Activated T-cell treated with anti-CD3 and anti-CD28 coated beads for 24 hours (primary cell): ENCODE results near the gene ITGB3.
"Not testable (repeated sequence)": the region's sequence is repeated elsewhere in the genome, so short reads cannot be mapped to it uniquely, and the experiment has no call there.

Experiments
- DNase-seq: peaks from one replicate; pipeline ENCODE4 v3.0.0-alpha.2; 2020; ENCODE audit warnings: low read depth

The ITGB3 gene

GRCh38 chr17:47244697-47245096 is 8.9 kb upstream of the ITGB3 start:
- no peak for DNase-seq

GRCh38 chr17:47246120-47246519 is 7.5 kb upstream of the ITGB3 start:
- DNase-seq, result no peak

GRCh38 chr17:47250855-47251254 is 2.8 kb upstream of the ITGB3 start:
- DNase-seq, result no peak

- no peak for DNase-seq
Observed at GRCh38 chr17:47251421-47251940, 2.1 kb upstream of the ITGB3 start.

GRCh38 chr17:47252209-47252608 is 1.4 kb upstream of the ITGB3 start:
- no peak for DNase-seq

- no peak for DNase-seq
Observed at GRCh38 chr17:47252766-47253512, 688 bp upstream of the ITGB3 start.

GRCh38 chr17:47254403-47254943 is 846 bp downstream of the ITGB3 start:
- DNase-seq, result no peak

- no peak for DNase-seq
Observed at GRCh38 chr17:47257651-47258339, 4.2 kb downstream of the ITGB3 start.

- DNase-seq, result no peak
Observed at GRCh38 chr17:47262586-47262985, 9.0 kb downstream of the ITGB3 start.

GRCh38 chr17:47264166-47264565 is 10.5 kb downstream of the ITGB3 start:
- no peak for DNase-seq

GRCh38 chr17:47265983-47266541 is 12.4 kb downstream of the ITGB3 start:
- DNase-seq, result no peak

- DNase-seq, result no peak
Observed at GRCh38 chr17:47266782-47267181, 13.2 kb downstream of the ITGB3 start.

- DNase-seq, result no peak
Observed at GRCh38 chr17:47267354-47267828, 13.8 kb downstream of the ITGB3 start.

GRCh38 chr17:47268964-47269363 is 15.3 kb downstream of the ITGB3 start:
- not testable (repeated sequence) for DNase-seq

- not testable (repeated sequence) for DNase-seq
Observed at GRCh38 chr17:47269561-47270280, 16.1 kb downstream of the ITGB3 start.

- no peak for DNase-seq
Observed at GRCh38 chr17:47270946-47271705, 17.5 kb downstream of the ITGB3 start.

- no peak for DNase-seq
Observed at GRCh38 chr17:47272491-47272890, 18.9 kb downstream of the ITGB3 start.

GRCh38 chr17:47273245-47273644 is 19.6 kb downstream of the ITGB3 start:
- DNase-seq, result no peak

GRCh38 chr17:47274319-47275069 is 20.9 kb downstream of the ITGB3 start:
- DNase-seq, result no peak

GRCh38 chr17:47275245-47275984 is 21.8 kb downstream of the ITGB3 start:
- DNase-seq, result no peak
